HCT116 (cell line): ENCODE measurements around the gene TWSG1. TPM values are rescaled to one million over a fixed set of nuclear protein-coding genes. Genes with fewer than 3 reads are reported as not detected.

Source experiments
- ATAC-seq: fragments of 200-7000 bp; cut with Tn5 transposase; 2 replicates; pipeline ENCODE4 v1.9.1; 2020; ENCODE audit warnings: mild to moderate bottlenecking, moderate library complexity
- BruUV-seq: library from RNA; stranded (reverse); fragments of 400-500 nt; replicated peaks from 2 replicates; lab custom pipeline; 2021; lab: Mats Ljungman, UMichigan
- CTCF ChIA-PET: fragments of 300-600 bp; sonication (Branson Sonifier 250); formaldehyde crosslinking; loops from one replicate; lab custom pipeline; 2021; ENCODE audit warnings: antibody characterized with exemption; lab: Charles Lee
- POLR2A ChIA-PET: fragments of 300-600, 350-600 bp; sonication (Branson Sonifier 250); formaldehyde crosslinking; loops from one replicate; lab custom pipeline; 2021; ENCODE audit warnings: antibody characterized with exemption; lab: Charles Lee
- RAD21 ChIA-PET, 2 experiments: fragments of 300-600 bp; sonication (Branson Sonifier 250); formaldehyde crosslinking; loops; one replicate each; lab custom pipeline; 2023; ENCODE audit warnings: low total read pairs in 2 of 2; ENCODE audit not compliant: uncharacterized antibody in 2 of 2, unreplicated experiment in 2 of 2, low non-redundant PET in 1 of 2; lab: Charles Lee
- DNase-seq: peaks from one replicate; pipeline ENCODE4 v3.0.0-alpha.2; 2010; ENCODE audit warnings: low read depth, low spot score
- H2AFZ ChIP-seq: fragments of 200-600 bp; shearing (Covaris generic), sonication (generic); 2 replicates; pipeline ENCODE4 v1.6.1; 2017; ENCODE audit warnings: low read depth, mixed run types, mixed read lengths, antibody characterized with exemption, low read length; ENCODE audit not compliant: poor library complexity, severe bottlenecking
- H3K27ac ChIP-seq: 2 replicates; pipeline ENCODE4 v1.5.1; 2012; ENCODE audit warnings: low read depth, low read length
- H3K27me3 ChIP-seq: fragments of 200-600 bp; sonication (generic); 2 replicates; pipeline ENCODE4 v1.6.1; 2016; ENCODE audit warnings: mixed run types, low read length, mixed read lengths; ENCODE audit not compliant: insufficient read depth
- H3K36me3 ChIP-seq, 2 experiments: fragments of 200-500 bp in 1 of 2; fragments of 200-600 bp in 1 of 2; sonication (Bioruptor generic) in 1 of 2; sonication (generic) in 1 of 2; 2 replicates each; pipeline versions ENCODE4 v1.5.1 to v1.6.1; 2014 to 2016; ENCODE audit warnings: low read length in 2 of 2, inconsistent platforms in 1 of 2, mixed read lengths in 1 of 2, mixed run types in 1 of 2; ENCODE audit not compliant: insufficient read depth in 2 of 2, control insufficient read depth in 1 of 2
- H3K4me1 ChIP-seq, 2 experiments: fragments of 200-600 bp in 1 of 2; sonication (generic) in 1 of 2; 2 replicates each; pipeline versions ENCODE4 v1.5.1 to v1.6.1; 2012 to 2017; ENCODE audit warnings: low read length in 2 of 2, inconsistent platforms in 1 of 2, mild to moderate bottlenecking in 1 of 2, mixed read lengths in 1 of 2, mixed run types in 1 of 2, moderate library complexity in 1 of 2; ENCODE audit not compliant: insufficient read depth in 2 of 2, control insufficient read depth in 1 of 2
- H3K4me2 ChIP-seq: fragments of 200-600 bp; sonication (generic); 2 replicates; pipeline ENCODE4 v1.6.1; 2017; ENCODE audit warnings: mixed run types, low read length, mixed read lengths
- H3K4me3 ChIP-seq, 2 experiments: fragments of 200-600 bp in 1 of 2; sonication (generic) in 1 of 2; replicated peaks in 1 of 2; 2 replicates each; pipeline ENCODE4 v1.5.1; 2011 to 2016; ENCODE audit warnings: low read length in 2 of 2, control low read depth in 1 of 2, low read depth in 1 of 2, mild to moderate bottlenecking in 1 of 2, mixed read lengths in 1 of 2, mixed run types in 1 of 2
- H3K79me2 ChIP-seq: fragments of 200-600 bp; sonication (generic); 2 replicates; pipeline ENCODE4 v1.6.1; 2017; ENCODE audit warnings: mild to moderate bottlenecking, mixed run types, low read length, moderate library complexity, mixed read lengths; ENCODE audit not compliant: insufficient read depth
- H3K9ac ChIP-seq: fragments of 200-600 bp; sonication (generic); 2 replicates; pipeline ENCODE4 v1.6.1; 2016; ENCODE audit warnings: low read length, mixed read lengths
- H3K9me2 ChIP-seq: fragments of 200-600 bp; sonication (generic), shearing (Covaris generic); 2 replicates; pipeline ENCODE4 v1.6.1; 2017; ENCODE audit warnings: mixed run types, mild to moderate bottlenecking, moderate library complexity; ENCODE audit not compliant: insufficient read depth
- H3K9me3 ChIP-seq, 2 experiments: fragments of 200-500 bp in 1 of 2; fragments of 200-600 bp in 1 of 2; sonication (Bioruptor generic) in 1 of 2; sonication (generic) in 1 of 2; 2 replicates each; pipeline ENCODE4 v1.6.1; 2014 to 2017; ENCODE audit warnings: low read length in 2 of 2, mixed read lengths in 2 of 2, inconsistent platforms in 1 of 2, low read depth in 1 of 2, mild to moderate bottlenecking in 1 of 2, mixed run types in 1 of 2, moderate library complexity in 1 of 2; ENCODE audit not compliant: control insufficient read depth in 1 of 2, insufficient read depth in 1 of 2
- H4K20me1 ChIP-seq: fragments of 200-600 bp; sonication (generic), shearing (Covaris generic); 2 replicates; pipeline ENCODE4 v1.6.1; 2017; ENCODE audit warnings: mixed run types, mild to moderate bottlenecking, moderate library complexity; ENCODE audit not compliant: insufficient read depth
- ELF1 ChIP-seq: IDR thresholded peaks from 2 replicates; pipeline ENCODE4 v1.6.1; 2012; ENCODE audit warnings: low read depth, borderline replicate concordance
- EZH2 ChIP-seq: fragments of 200-600 bp; sonication (generic); IDR thresholded peaks from 2 replicates; pipeline ENCODE4 v1.6.1; 2017; ENCODE audit warnings: antibody characterized with exemption, mixed run types
- SIN3A ChIP-seq: IDR thresholded peaks from 2 replicates; pipeline ENCODE4 v1.6.1; 2012; ENCODE audit warnings: low read depth
- SRF ChIP-seq: IDR thresholded peaks from 2 replicates; pipeline ENCODE4 v1.6.1; 2012; ENCODE audit warnings: low read depth
- TCF7L2 ChIP-seq: IDR thresholded peaks from 2 replicates; pipeline ENCODE4 v1.7.0; 2011; ENCODE audit warnings: borderline replicate concordance, inconsistent platforms; ENCODE audit not compliant: insufficient read depth, insufficient read length; ENCODE audit errors: extremely low read depth
- intact Hi-C: fragments of 100-400 bp; cut with micrococcal nuclease; formaldehyde crosslinking; loops from 2 replicates; pipeline ENCODE4 v1.10.0; 2022
- total RNA-seq: library from RNA; stranded (reverse); gene quantifications from one replicate; pipeline ENCODE4 v1.2.1, GENCODE V29; 2021; ENCODE audit not compliant: unreplicated experiment
- TF ChIP-seq, protein P1 (sequence below): IDR thresholded peaks from 2 replicates; pipeline ENCODE4 v1.6.1; 2012; ENCODE audit warnings: low read depth

Gene TWSG1
- total RNA-seq, 1 experiment from 2014 or later: 35.7 TPM

DNA sequence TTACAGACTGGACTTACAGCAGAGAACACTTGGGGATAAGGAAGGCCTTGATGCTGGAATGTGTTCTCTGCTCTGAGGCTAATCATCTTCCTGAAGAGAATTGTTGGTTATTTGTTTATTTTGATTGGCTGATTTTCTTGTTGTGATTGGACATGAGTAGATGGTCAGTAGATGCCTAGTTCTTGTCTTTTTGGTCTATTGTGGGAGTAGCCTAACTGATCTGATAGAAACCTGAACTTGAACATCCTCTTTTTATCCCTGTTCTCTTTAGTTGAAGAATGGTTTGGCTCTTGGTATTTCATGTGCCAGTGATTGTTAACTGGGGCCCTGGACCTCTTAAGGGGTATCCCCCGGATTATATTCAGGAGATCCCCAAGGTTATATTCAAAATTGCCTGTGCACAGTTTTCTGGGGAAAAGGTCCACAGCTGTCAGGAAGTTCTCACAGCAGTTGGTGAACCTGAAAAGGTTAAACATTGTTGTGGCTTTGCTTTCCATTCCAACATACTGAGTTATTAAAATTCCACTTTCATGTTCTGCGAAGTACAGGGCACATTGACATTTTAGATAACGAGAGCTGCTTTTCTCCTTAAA lies 13.6 kb downstream of the TWSG1 start (continued):
- TF ChIP-seq TCF7L2: no peak
- 0 out of 2 replicates have a peak, but pooled peaks have one; percentile 7 for TF ChIP-seq ELF1

DNA sequence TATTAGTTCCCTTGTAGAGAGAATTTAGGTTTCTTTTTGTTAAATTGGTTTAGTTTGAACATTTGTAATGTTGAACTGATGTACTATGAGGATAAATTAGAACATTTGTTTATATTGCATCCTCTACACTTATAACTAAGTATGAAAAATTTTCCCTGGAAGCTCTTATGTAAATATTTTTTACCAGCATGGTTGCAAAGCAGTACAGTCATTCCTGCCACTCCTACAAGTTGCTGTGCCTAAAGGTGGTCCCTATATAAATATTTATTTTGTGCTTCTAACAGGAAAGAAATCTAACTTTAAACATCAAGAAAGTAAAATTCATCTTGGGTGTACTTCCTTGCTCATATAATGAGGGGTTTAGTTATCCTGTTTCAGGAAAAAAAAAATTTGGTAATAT lies 14.2 kb downstream of the TWSG1 start:
- ChIA-PET RAD21 (no interaction called here), CTCF (no interaction called here), POLR2A (interaction anchor here (1.0 kb wide), 1 partner anchor 16 kb away, joined by 3 read pairs; no protein-coding TSS in a partner anchor)
- TF ChIP-seq SIN3A: no peak
- no peak for TF ChIP-seq SRF
- TF ChIP-seq EZH2: no peak
- TF ChIP-seq, protein P1, sequence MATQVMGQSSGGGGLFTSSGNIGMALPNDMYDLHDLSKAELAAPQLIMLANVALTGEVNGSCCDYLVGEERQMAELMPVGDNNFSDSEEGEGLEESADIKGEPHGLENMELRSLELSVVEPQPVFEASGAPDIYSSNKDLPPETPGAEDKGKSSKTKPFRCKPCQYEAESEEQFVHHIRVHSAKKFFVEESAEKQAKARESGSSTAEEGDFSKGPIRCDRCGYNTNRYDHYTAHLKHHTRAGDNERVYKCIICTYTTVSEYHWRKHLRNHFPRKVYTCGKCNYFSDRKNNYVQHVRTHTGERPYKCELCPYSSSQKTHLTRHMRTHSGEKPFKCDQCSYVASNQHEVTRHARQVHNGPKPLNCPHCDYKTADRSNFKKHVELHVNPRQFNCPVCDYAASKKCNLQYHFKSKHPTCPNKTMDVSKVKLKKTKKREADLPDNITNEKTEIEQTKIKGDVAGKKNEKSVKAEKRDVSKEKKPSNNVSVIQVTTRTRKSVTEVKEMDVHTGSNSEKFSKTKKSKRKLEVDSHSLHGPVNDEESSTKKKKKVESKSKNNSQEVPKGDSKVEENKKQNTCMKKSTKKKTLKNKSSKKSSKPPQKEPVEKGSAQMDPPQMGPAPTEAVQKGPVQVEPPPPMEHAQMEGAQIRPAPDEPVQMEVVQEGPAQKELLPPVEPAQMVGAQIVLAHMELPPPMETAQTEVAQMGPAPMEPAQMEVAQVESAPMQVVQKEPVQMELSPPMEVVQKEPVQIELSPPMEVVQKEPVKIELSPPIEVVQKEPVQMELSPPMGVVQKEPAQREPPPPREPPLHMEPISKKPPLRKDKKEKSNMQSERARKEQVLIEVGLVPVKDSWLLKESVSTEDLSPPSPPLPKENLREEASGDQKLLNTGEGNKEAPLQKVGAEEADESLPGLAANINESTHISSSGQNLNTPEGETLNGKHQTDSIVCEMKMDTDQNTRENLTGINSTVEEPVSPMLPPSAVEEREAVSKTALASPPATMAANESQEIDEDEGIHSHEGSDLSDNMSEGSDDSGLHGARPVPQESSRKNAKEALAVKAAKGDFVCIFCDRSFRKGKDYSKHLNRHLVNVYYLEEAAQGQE: no peak
- intact Hi-C loops: loop anchor here (5.0 kb wide), 1 partner anchor 169 kb away; no protein-coding TSS in a partner anchor
- H3K4me3 ChIP-seq: no peak overlapping the region
- no peaks in the 10 kb centered on the region for H3K9me3 ChIP-seq
- H3K79me2 ChIP-seq: peaks cover 6% of the 10 kb centered on the region; the same call in 1 of the 2 replicates
- H3K4me1 ChIP-seq: peaks cover 17 to 21% of the 10 kb centered on the region in 2 experiments
- H3K9me2 ChIP-seq: no peaks in the 10 kb centered on the region
- H3K9ac ChIP-seq: no peak overlapping the region
- no peak overlapping the region for H2AFZ ChIP-seq
- no peaks in the 10 kb centered on the region for H3K27me3 ChIP-seq
- ATAC-seq: no peak
- DNase-seq: no peak
- H3K27ac ChIP-seq: peak overlapping the region; percentile 8; the same call in 1 of the 2 replicates
- no peaks in the 10 kb centered on the region for H3K36me3 ChIP-seq
- H3K4me2 ChIP-seq: peak overlapping the region; percentile 61
- no TSS peak for BruUV-seq
- H4K20me1 ChIP-seq: no peaks in the 10 kb centered on the region
